Right lung (tissue), 10 donors: ENCODE results near the gene ZFP69B. TPM values are rescaled to one million over a fixed set of nuclear protein-coding genes. Genes with fewer than 3 reads are reported as not detected.

Experiments
- DNase-seq, 2 donors: peaks; one replicate each; pipeline ENCODE4 v3.0.0-alpha.2; 2013
- long read RNA-seq, 8 donors: transcript quantifications; one replicate each; lab custom pipeline, GENCODE V29; 2026
- polyA plus RNA-seq, 5 donors: library from polyadenylated mRNA; unstranded; fragments of 120-200 nt; gene quantifications; one replicate each; pipeline versions ENCODE4 v1.2.1 to v1.2.3, GENCODE V29; 2013; ENCODE audit warnings: inconsistent platforms in 1 of 5, low replicate concordance in 1 of 5; ENCODE audit not compliant: insufficient read length in 5 of 5, insufficient read depth in 1 of 5

ZFP69B gene
- polyA plus RNA-seq = 1 to 10 TPM; 5.1 to 7.5 (median 5.8) TPM
- long read RNA-seq, donor 1, partial matches to known transcripts = 0 of 1 reads
- long read RNA-seq, donor 1, other reads (novel, unspliced or antisense) = 0 of 1 reads
- long read RNA-seq, donor 2 = 0 reads
- long read RNA-seq, donor 3 = 0 reads
- long read RNA-seq, donor 4 = 0 reads
- long read RNA-seq, donor 5 = 0 reads
- long read RNA-seq, donor 6, partial matches to known transcripts = 0 of 1 reads
- long read RNA-seq, donor 6, other reads (novel, unspliced or antisense) = 0 of 1 reads
- long read RNA-seq, donor 7 = 0 reads
- long read RNA-seq, donor 8 = 0 reads

GRCh38 chr1:40449684-40450494 is at the start of gene ZFP69B:
ZFP69B (plus strand) TSS chr1:40450476; CDS start chr1:40450962, 486 bp downstream.
- DNase-seq = peak; percentile 94

DNA sequence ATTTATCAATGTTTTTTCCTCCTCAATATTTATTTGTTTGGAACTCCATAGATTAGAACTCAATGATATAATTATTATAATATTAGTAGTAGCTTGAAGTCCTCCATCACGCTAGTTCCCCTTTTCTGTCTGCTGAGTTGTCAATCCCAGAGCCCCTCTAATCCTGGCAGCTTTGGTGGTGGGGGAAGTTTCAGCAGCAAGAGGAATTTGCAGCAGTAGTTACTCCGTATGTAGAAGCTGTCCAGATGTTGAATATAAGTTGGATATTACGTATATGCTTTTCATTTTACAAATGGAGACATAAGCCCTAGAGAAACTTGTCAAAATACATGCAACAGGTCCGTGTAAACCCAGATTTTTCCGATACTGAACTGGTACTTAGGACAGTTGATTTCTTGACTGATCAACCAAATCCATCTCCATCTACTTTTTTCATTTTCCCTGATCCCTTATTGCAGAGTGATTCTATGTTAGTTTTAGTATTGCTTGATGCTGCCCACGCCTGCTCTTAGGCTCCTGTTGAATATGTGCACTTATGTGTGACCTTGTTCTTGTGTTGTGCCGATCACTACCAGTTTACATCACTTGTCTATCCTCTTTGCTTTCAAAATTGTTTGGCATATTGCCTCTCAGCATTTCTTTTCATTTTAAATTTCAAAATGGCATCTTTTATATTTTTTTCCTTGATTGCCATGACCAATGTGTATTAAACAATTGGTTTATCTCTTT is 48.6 kb upstream of the ZFP69B start:
- DNase-seq = no peak

GRCh38 chr1:40404670-40405462 is 45.4 kb upstream of the ZFP69B start:
- DNase-seq = peak; percentile 43 to 55

- no peak for DNase-seq
These were observed 44.5 kb upstream of the ZFP69B start for GRCh38 chr1:40405812-40406211.

- DNase-seq = no peak
These were observed 42.8 kb upstream of the ZFP69B start for GRCh38 chr1:40407453-40407852.

DNA sequence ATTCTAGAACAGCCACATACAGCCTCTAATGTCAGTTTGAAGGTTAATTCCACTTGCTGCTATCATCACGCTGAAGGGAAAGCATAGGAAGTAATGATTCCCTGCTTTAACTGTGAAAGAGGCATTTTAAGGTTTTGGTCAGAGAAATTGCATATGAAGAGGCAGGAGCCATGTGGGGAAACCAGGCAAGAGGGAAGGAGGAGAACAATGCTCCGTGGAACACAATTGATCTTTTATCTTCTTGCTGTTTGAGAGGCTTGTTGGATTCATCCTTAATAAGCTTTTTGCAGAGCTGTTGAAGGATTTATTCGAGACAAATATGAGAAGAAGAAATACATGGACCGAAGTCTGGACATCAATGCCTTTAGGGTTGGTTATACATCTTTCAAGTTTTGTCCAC is 40.8 kb upstream of the ZFP69B start:
- DNase-seq = no peak

GRCh38 chr1:40411294-40411693 is 39.0 kb upstream of the ZFP69B start:
- no peak for DNase-seq

DNA sequence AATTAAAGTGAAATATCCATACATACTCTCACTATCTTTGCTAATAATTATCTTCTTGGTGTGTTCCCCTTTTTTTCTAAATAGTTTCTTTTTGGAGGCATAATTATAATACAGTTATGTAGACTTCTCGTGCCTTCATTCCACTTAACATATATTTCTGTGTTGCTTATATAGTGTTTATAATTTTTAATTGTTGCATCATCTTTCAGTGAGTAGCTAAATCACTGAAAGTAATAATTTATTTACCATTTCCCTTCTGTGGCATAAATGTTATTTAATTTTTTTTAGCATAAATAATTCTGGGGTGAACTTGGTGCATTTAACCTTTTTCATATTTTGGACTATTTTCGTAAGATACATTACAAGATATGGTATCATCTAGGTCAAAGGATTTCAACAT is 38.4 kb upstream of the ZFP69B start:
- DNase-seq = no peak

DNA sequence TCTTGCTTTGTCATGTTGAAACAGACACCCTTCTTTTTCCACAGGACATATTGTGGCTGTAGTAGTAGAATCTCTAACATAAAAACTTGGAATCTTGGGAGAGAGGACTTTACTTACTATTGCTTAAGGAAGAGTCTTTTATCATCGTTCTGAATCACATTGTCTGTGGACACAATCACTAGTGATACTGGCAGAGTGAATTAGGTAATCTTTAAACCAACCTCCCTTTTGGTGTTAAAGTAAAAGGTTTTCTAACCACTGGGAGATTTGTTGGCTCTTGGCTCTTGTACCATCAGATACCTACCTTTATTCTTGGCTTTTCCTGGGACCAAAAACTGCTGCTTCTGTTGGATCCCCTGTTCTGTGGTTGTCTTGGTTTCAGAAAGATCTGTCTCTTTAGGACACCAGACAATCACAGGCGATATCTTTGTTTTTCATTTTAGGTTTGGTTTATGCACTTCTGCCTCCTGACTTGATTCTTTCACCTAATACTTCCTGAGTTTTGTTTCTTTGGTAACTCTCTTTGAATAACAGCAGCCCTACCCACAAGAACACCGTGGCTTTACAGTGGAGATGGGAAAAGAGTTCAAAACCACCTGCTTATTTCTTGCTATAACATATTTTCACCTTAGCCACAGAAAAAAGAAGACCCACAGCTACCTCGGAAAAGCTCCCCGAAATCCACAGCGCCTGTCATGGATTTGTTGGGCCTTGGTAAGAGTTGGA is 36.6 kb upstream of the ZFP69B start:
- no peak for DNase-seq

DNA sequence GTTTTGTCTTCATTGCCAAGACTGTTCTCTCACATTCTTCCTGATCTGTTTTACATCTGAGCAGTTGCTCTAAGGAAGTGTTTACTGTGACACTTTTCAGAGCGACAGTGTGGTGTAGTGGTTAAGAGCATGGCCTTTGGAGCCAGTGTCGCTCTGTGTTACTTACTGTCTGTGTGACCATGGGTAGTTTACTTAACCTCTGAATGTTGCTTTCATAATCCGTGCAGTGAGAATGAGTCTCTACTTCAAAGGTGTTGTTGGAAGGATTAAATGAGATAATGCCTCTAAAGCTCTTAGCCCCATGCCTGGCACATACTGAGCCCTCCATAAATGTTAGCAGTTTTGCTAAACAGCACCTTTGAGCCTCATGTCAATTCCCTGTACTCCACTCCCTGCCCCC is 35.9 kb upstream of the ZFP69B start:
- DNase-seq = no peak

GRCh38 chr1:40416709-40417108 is 33.6 kb upstream of the ZFP69B start:
- no peak for DNase-seq

GRCh38 chr1:40421431-40422384 is 28.6 kb upstream of the ZFP69B start:
- DNase-seq = no peak

DNA sequence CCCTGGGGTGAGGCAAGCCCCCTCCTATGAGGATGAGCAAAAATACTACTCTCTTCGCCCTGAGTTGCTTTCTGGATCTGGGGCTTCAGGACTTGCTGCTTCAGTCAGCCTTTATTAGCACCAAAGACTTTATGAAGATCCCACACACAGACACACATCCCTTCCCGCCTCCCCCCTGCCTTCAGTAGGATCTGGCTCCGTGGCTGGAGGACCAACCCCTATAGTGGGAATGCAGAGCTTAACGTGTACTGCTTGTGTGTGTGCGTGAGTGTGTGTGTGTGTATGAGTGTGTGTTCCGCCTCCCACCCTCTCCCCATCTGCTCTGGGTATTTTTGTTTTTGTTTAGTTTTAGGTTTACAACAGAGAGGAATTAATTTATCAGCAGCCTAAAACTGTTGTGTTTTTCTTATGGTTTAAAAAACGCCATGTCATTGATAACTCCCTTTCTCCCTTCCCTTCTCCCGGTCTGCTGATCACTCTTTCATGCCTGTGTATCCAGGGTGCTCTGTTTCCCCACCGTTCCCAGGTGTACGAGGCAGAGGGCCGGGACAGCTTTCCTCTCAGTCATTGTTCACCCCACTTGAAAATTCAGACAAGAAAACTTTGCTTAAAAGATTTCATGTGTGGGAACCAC is 27.5 kb upstream of the ZFP69B start:
- DNase-seq = no peak

- no peak for DNase-seq
These were observed 27.0 kb upstream of the ZFP69B start for GRCh38 chr1:40423264-40423642.

DNA sequence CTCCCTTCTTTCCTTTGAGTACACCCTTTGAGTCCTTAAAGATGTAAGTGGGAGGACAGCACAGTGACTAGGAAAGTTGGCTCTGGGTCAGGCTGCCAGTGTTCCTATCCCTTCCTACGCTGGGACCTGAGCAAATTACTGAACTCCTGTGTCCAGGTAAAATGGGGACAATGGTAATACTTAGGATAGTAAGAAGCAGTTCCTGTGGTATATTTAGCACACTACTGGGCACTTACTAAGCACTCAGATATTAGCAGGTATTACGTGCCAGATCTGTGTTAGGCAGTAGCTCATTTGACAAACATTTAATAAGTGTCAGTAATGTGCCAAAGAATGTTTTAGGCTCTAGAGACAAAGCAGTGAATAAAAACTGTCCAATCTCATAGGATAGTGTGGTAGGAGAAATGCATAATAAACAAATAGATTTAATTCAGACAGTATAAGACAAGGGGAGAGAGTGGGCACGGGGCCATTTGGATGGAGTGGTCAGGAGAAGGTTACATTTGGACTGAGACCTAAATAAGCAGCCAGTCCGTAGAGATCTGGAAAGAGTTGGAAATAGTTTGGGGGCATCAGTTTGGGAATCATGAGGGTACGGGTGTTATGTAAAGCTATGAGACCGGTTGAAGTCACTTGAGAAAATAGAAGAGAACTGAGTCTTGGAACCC is 26.2 kb upstream of the ZFP69B start:
- DNase-seq = no peak

- no peak for DNase-seq
These were observed 25.1 kb upstream of the ZFP69B start for GRCh38 chr1:40425198-40425597.

DNA sequence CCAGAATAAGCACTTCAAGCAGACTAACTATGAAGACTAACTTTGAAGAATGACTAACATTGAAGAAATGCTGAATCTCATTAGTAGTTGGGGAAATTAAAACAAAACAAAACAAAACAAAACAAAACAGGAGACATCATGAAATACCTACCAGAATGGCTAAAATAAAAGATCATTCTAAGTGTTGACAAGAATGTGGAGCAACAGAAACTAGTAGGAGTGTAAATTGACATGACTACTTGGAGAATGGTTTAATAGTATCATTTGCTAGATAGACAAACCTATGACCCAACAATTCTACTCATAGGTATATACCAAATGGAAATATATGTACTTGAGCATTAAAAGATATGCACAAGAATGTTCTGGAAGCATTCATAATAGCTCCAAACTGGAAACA is 18.9 kb upstream of the ZFP69B start:
- DNase-seq = no peak

- no peak for DNase-seq
These were observed 17.5 kb upstream of the ZFP69B start for GRCh38 chr1:40432644-40433390.
